ENCODE data around the gene DDX1. TPM values are rescaled to one million over a fixed set of nuclear protein-coding genes. Genes with fewer than 3 reads are reported as not detected.

Gene DDX1
- total RNA-seq, 1 donor from 2014 or later = 103 TPM

DNA sequence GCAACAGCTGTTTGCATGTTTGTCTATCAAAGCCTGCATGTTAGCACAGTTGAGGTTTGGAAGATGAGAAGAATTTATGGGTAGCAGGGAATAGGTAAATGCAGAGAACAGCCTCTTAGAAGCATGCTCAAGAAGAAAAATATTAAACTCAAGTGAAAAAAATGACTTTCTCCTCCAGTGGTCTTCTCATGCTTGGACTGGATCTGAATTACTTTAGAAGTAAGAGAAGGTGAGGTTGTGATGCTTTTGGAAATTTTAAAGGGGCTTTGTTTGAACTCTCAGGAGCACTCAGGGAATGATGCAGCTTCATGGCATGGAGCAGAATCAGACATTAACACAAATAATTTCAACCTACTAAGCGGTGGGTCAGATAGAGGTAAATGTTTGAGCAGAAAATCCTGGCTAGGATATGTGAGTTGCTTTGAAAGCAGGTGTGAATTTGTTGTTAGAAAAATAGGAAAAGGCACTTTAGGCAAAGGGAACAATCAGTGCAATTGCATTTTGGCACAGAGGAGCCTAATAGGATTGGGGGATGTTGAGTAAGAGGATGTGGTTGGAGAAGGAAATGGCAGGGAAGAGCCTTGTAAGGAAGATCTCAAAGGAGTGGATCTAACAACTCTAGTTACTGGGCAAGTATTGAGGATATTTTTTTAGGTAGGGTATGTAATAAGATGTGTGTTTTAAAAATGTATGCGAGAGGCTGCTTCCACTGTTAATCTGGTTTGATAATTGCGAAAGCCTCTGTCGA lies 76.3 kb downstream of the DDX1 start:
- H3K4me2 ChIP-seq = no peak overlapping the region
- H3K36me3 Mint-ChIP-seq = no peaks in the 10 kb centered on the region
- no peak overlapping the region for H3K27ac ChIP-seq
- no peak overlapping the region for H3K4me3 Mint-ChIP-seq
- no peak overlapping the region for H3K27ac Mint-ChIP-seq
- no peak overlapping the region for H2AFZ ChIP-seq (replicated peaks)
- TF ChIP-seq EZH2phosphoT487 (IDR thresholded peaks at IDR 0.05) (no peak), EZH2 (IDR thresholded peaks at IDR 0.05) (no peak)
- no peak overlapping the region for H3K9ac ChIP-seq
- peaks cover 22% of the 10 kb centered on the region for H3K27me3 Mint-ChIP-seq (ENCODE audit: insufficient read depth, low read depth)
- H4K20me1 ChIP-seq (ENCODE audit: low read depth) = no peaks in the 10 kb centered on the region
- H3K9me3 Mint-ChIP-seq = peaks cover 8% of the 10 kb centered on the region
- no peak overlapping the region for H3K4me3 ChIP-seq
- DNase-seq (ENCODE audit: low spot score) = no peak
- peaks cover 23% of the 10 kb centered on the region for H3K4me1 Mint-ChIP-seq
- no peaks in the 10 kb centered on the region for H3K9me3 ChIP-seq (ENCODE audit: low read depth)
- no peaks in the 10 kb centered on the region for H3K27me3 ChIP-seq
- H3K4me1 ChIP-seq = peaks cover 14% of the 10 kb centered on the region
- H3K79me2 ChIP-seq (ENCODE audit: low read depth) = no peaks in the 10 kb centered on the region
- H3F3A ChIP-seq (ENCODE audit: low read depth) = no peaks in the 10 kb centered on the region
- H3K36me3 ChIP-seq = no peaks in the 10 kb centered on the region

DNA sequence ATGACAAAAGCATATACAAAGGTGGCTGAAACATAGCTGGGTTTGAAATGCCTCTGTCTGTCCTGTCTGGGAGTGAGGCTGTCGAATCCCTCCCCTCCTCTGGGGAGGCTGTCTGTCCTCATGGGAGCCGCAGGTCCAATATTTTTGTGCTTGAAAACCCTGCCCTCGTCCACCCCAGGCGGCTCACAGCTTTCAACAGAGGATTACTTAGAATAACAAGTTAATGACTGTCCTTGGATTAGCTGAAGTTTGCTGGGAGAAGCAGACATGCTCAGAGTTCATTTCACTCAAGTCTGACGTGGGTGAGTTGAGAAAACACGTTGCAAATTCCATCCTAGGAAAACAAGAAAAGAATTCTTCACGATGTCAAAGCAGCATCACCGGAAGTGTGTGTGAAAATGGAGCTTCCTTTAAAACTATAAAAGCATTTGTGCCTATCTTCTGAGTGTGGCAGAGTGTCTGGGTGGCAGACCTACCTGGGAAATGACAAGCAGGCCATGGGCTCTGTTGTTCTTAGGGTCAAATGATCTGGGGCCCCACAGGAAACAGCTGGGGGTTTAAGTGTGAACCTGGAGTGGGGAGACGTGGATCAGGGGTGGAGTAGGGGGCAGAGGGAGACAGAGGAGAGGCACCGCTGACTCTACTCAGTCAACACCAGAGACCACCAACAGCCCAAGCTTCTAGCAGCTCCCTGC lies 77.1 kb downstream of the DDX1 start:
- H3K36me3 Mint-ChIP-seq = no peaks in the 10 kb centered on the region
- Histone ChIP-seq H4K20me1 (ENCODE audit: low read depth) (no peaks in the 10 kb centered on the region), H3K9me3 (ENCODE audit: low read depth) (no peaks in the 10 kb centered on the region), H3K27me3 (no peaks in the 10 kb centered on the region), H3K4me1 (peaks cover 22% of the 10 kb centered on the region), H2AFZ (replicated peaks) (no peak overlapping the region), H3K27ac (no peak overlapping the region), H3K4me2 (no peak overlapping the region), H3K79me2 (ENCODE audit: low read depth) (no peaks in the 10 kb centered on the region), H3K9ac (no peak overlapping the region), H3F3A (ENCODE audit: low read depth) (no peaks in the 10 kb centered on the region), H3K36me3 (no peaks in the 10 kb centered on the region), H3K4me3 (no peak overlapping the region)
- TF ChIP-seq EZH2phosphoT487 (IDR thresholded peaks at IDR 0.05) = no peak
- no peak for TF ChIP-seq CTCF (IDR thresholded peaks at IDR 0.05)
- TF ChIP-seq EZH2 (IDR thresholded peaks at IDR 0.05) = no peak
- H3K4me1 Mint-ChIP-seq = peaks cover 27% of the 10 kb centered on the region
- peaks cover 22% of the 10 kb centered on the region for H3K27me3 Mint-ChIP-seq (ENCODE audit: insufficient read depth, low read depth)
- DNase-seq (ENCODE audit: low spot score) = peak; percentile 25
- H3K27ac Mint-ChIP-seq = peak overlapping the region; percentile 39
- H3K4me3 Mint-ChIP-seq = no peak overlapping the region
- H3K9me3 Mint-ChIP-seq = peaks cover 7% of the 10 kb centered on the region

GRCh38 chr2:15669375-15669910 lies 77.8 kb downstream of the DDX1 start:
- Mint-ChIP-seq H3K36me3 (no peaks in the 10 kb centered on the region), H3K4me1 (peaks cover 32% of the 10 kb centered on the region), H3K27me3 (ENCODE audit: insufficient read depth, low read depth) (peaks cover 18% of the 10 kb centered on the region), H3K27ac (no peak overlapping the region), H3K4me3 (no peak overlapping the region), H3K9me3 (peaks cover 4% of the 10 kb centered on the region)
- no peak overlapping the region for H2AFZ ChIP-seq (replicated peaks)
- no peak overlapping the region for H3K4me3 ChIP-seq
- H3K27me3 ChIP-seq = no peaks in the 10 kb centered on the region
- no peak overlapping the region for H3K27ac ChIP-seq
- DNase-seq (ENCODE audit: low spot score) = no peak
- no peak overlapping the region for H3K9ac ChIP-seq
- H4K20me1 ChIP-seq (ENCODE audit: low read depth) = no peaks in the 10 kb centered on the region
- no peak overlapping the region for H3K4me2 ChIP-seq
- H3K9me3 ChIP-seq (ENCODE audit: low read depth) = no peaks in the 10 kb centered on the region
- H3K36me3 ChIP-seq = no peaks in the 10 kb centered on the region
- H3F3A ChIP-seq (ENCODE audit: low read depth) = no peaks in the 10 kb centered on the region
- no peaks in the 10 kb centered on the region for H3K79me2 ChIP-seq (ENCODE audit: low read depth)
- TF ChIP-seq EZH2phosphoT487 (IDR thresholded peaks at IDR 0.05) (no peak), CTCF (IDR thresholded peaks at IDR 0.05) (no peak)
- H3K4me1 ChIP-seq = peaks cover 27% of the 10 kb centered on the region

All from neural progenitor cell (in vitro differentiated cells).